Right atrium auricular region (tissue), 2 donors: ENCODE data around the gene PFDN5. TPM values are rescaled to one million over a fixed set of nuclear protein-coding genes. Genes with fewer than 3 reads are reported as not detected.
"Not testable (repeated sequence)": the region's sequence is repeated elsewhere in the genome, so short reads cannot be mapped to it uniquely, and the experiment has no call there.

Experiments used
- DNase-seq: peaks from one replicate; pipeline ENCODE4 v3.0.0-alpha.2; 2019; ENCODE audit warnings: low spot score
- H3K27ac ChIP-seq, 2 donors: fragments of 200-600 bp; sonication (generic); 1 replicate in 1 of 2; 2 replicates in 1 of 2; pipeline ENCODE4 v1.5.1; 2016 to 2019
- H3K27me3 ChIP-seq, 2 donors: fragments of 200-600 bp; sonication (generic); one replicate each; pipeline versions ENCODE4 v1.5.1 to v1.6.0; 2017 to 2019
- H3K36me3 ChIP-seq: fragments of 200-600 bp; sonication (generic); one replicate; pipeline ENCODE4 v1.5.1; 2016
- H3K4me1 ChIP-seq, 2 donors: fragments of 200-600 bp; sonication (generic); one replicate each; pipeline versions ENCODE4 v1.5.1 to v1.6.0; 2017 to 2019
- H3K4me3 ChIP-seq, 2 donors: fragments of 200-600 bp; sonication (generic); 1 replicate in 1 of 2; 2 replicates in 1 of 2; pipeline ENCODE4 v1.5.1; 2017 to 2019; ENCODE audit warnings: mild to moderate bottlenecking in 1 of 2, moderate library complexity in 1 of 2
- H3K9me3 ChIP-seq, 2 donors: fragments of 200-600 bp; sonication (generic); one replicate each; pipeline ENCODE4 v1.5.1; 2019
- CTCF ChIP-seq, 2 donors: fragments of 200-600 bp; sonication (generic); IDR thresholded peaks; one replicate each; pipeline ENCODE4 v1.5.1; 2019; ENCODE audit warnings: antibody characterized with exemption in 2 of 2
- total RNA-seq, 2 donors: library from RNA; depleted of rRNA; stranded (reverse); fragments of >200 nt; gene quantifications; one replicate each; pipeline ENCODE4 v1.1.0, GENCODE V29; 2016

PFDN5 gene
- total RNA-seq, 2 donors from 2014 or later = 416 to 549 TPM

- Histone ChIP-seq H3K4me1 (peaks cover 0 to 25% of the 10 kb centered on the region in 2 donors), H3K27ac (no peak overlapping the region), H3K27me3 (no peaks in the 10 kb centered on the region), H3K4me3 (no peak overlapping the region), H3K36me3 (no peaks in the 10 kb centered on the region), H3K9me3 (no peaks in the 10 kb centered on the region)
- DNase-seq = no peak
- no peak for TF ChIP-seq CTCF (IDR thresholded peaks at IDR 0.05)
Observed at GRCh38 chr12:53326460-53327185, 31.3 kb downstream of the PFDN5 start.

GRCh38 chr12:53327435-53328042, 32.2 kb downstream of the PFDN5 start:
- H3K4me1 ChIP-seq = peaks cover 0 to 18% of the 10 kb centered on the region in 2 donors
- no peak overlapping the region for H3K4me3 ChIP-seq
- H3K9me3 ChIP-seq = no peaks in the 10 kb centered on the region
- H3K27ac ChIP-seq = no peak overlapping the region
- no peaks in the 10 kb centered on the region for H3K27me3 ChIP-seq
- H3K36me3 ChIP-seq = no peaks in the 10 kb centered on the region
- TF ChIP-seq CTCF (IDR thresholded peaks at IDR 0.05) = peak in 1 of 2 donors; percentile 47
- DNase-seq = no peak

- no peak overlapping the region for H3K27ac ChIP-seq
- H3K9me3 ChIP-seq = no peaks in the 10 kb centered on the region
- no peak for TF ChIP-seq CTCF (IDR thresholded peaks at IDR 0.05)
- no peak for DNase-seq
- H3K27me3 ChIP-seq = no peaks in the 10 kb centered on the region
- no peak overlapping the region for H3K4me3 ChIP-seq
- no peaks in the 10 kb centered on the region for H3K36me3 ChIP-seq
- H3K4me1 ChIP-seq = peaks cover 0 to 18% of the 10 kb centered on the region in 2 donors
Observed at GRCh38 chr12:53328043-53328435, 32.7 kb downstream of the PFDN5 start.

GRCh38 chr12:53330671-53331070, 35.3 kb downstream of the PFDN5 start:
- Histone ChIP-seq H3K27ac (no peak overlapping the region), H3K27me3 (no peaks in the 10 kb centered on the region), H3K4me1 (peaks cover 0 to 5% of the 10 kb centered on the region in 2 donors)

DNA sequence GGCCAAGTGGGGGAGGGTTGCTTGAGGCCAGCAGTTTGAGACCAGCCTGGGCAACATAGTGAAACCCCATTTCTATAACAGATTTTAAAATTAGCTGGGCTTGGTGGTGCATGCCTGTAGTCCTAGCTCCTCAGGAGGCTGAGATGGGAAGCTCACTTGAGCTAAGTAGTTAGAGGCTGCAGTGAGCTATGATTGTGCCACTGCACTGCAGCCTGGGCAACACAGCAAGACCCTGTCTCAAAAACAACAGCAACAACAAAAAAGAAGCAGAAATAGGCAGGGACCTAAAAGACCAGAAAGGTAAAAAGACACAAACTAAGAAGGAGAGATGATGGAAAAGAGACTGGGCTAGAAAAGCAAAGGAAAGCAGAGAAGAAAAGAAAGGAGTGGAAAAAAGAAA, 37.0 kb downstream of the PFDN5 start:
- H3K27me3 ChIP-seq, H3K36me3 ChIP-seq, H3K27ac ChIP-seq, H3K4me3 ChIP-seq, H3K9me3 ChIP-seq, DNase-seq, H3K4me1 ChIP-seq: not testable (repeated sequence)

More at GRCh38 chr12:53330671-53331070, 35.3 kb downstream of the PFDN5 start:
- DNase-seq = no peak
- no peak for TF ChIP-seq CTCF (IDR thresholded peaks at IDR 0.05)
- H3K36me3 ChIP-seq = no peaks in the 10 kb centered on the region
- H3K4me3 ChIP-seq = no peak overlapping the region
- H3K9me3 ChIP-seq = no peaks in the 10 kb centered on the region

- H3K27ac ChIP-seq = no peak overlapping the region
- H3K4me3 ChIP-seq = no peak overlapping the region
- H3K4me1 ChIP-seq = no peaks in the 10 kb centered on the region
- TF ChIP-seq CTCF (IDR thresholded peaks at IDR 0.05) = no peak
- no peaks in the 10 kb centered on the region for H3K9me3 ChIP-seq
- no peak for DNase-seq
- H3K27me3 ChIP-seq = no peaks in the 10 kb centered on the region
- no peaks in the 10 kb centered on the region for H3K36me3 ChIP-seq
Observed at GRCh38 chr12:53332744-53333143, 37.4 kb downstream of the PFDN5 start.
